ENCODE results near the gene CYP2C9.

DNA sequence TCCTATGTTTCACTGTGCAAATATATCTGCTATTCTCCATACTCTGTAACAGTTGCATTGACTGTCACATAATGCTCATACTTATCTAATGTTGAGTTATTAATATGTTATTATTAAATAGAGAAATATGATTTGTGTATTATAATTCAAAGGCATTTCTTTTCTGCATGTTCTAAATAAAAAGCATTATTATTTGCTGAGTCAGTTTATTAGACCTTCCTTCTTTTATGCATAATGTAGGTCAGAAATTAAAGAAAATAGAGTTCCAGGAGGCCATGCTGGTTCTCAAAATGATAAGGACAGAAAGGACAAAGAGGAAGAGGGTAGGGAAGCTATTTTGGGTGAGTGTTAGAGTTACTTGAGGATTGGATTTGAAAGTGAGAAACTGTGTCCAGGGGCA is 50.7 kb downstream of the CYP2C9 start:
- TF ChIP-seq CTCF (IDR thresholded peaks at IDR 0.05; ENCODE audit: low read depth, low read length, poor library complexity, severe bottlenecking) (no peak), EZH2phosphoT487 (IDR thresholded peaks at IDR 0.05; ENCODE audit: borderline replicate concordance, low read length) (no peak)

All from DOHH2 (cell line).